SIG-M5 treated with dmso at 0.1 percent for 504 hours (cell line): ENCODE measurements around the gene SPIRE1.

ENCODE experiments used
- DNase-seq: peaks from one replicate; lab custom pipeline; 2025; ENCODE audit not compliant: unreplicated experiment; lab: John Stamatoyannopoulos, UW

The SPIRE1 gene

DNA sequence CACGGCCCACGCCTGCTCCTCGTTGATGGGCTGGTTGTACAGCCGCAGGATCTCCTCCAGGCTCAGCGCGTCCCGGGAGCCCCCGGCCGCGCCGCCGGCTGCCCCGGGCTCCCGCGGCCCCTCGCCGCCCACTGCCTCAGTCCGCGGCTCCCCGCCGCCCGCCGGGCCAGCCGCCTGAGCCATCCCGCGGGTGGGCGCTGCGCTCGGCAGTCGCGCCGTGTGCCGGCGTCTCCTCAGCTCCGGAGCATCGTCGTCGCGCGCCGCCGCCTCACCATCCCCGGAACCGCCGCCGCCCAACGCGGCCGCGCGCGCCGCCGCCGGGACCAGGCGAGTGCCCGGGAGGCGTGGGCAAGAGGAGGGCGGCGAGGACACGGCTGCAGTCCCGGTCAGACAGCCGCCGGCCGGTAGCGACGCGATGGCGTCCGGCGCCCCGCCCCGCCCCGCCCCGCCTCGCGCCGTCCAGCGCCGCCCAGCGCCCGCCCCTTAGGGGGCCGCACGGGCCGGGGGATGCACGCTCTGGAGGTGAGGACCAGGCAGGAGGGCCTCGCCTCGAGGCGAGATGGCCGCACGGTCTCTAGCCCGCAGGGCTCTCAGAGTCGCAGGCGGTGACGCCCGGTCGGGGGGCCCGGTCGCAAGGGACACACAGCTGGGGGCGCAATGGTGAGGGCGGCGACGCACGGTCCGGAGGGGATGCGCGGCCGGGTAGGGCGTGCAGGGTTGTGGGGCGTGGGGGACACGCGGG lies at the start of gene SPIRE1:
TSS of gene SPIRE1 (minus strand) at position 424 of the 742 bp plus-strand sequence. CDS start at position 183, 241 bp downstream.
- DNase-seq: peak; percentile 40

DNA sequence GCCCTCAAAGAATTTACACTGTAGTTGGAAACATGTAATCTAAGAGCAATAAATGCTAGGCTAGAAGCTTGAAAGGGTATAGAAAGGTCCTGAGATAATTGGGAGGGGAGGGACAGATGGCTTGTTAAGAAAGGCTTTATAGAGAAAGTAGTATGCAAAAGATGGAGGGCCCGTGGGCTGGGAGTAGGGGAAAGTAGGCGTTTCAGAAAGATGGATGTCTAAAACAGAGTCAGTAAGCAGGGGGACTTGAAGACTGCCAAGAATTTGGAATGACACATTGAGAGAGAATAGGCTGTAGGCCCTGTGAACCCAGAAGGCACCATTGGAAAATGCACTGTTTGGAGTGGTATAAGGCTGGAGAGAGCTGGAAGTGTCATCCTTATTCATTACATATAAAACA lies 45.8 kb upstream of the SPIRE1 start:
- no peak for DNase-seq

DNA sequence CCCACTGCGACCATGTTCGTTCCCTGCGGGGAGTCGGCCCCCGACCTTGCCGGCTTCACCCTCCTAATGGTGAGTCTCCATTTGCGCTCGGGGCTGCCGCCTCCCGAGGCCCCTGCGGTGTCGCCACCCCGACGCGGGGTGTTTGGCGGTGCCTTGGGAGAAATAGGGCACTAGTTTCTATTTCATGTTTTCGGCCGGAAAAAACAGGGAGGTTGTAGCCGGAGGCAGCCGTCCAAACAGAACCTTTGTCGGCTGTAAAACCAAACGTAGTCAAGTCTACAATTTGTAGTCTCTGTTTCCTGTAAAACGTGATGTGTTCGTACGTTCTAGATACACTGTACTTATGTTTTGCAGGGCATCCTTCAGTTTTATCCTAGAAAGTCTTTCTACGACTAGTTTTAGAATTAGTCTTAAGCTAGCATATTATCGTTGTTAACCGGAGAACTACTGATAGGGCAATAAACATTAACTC lies 45.2 kb upstream of the SPIRE1 start:
- DNase-seq: no peak

DNA sequence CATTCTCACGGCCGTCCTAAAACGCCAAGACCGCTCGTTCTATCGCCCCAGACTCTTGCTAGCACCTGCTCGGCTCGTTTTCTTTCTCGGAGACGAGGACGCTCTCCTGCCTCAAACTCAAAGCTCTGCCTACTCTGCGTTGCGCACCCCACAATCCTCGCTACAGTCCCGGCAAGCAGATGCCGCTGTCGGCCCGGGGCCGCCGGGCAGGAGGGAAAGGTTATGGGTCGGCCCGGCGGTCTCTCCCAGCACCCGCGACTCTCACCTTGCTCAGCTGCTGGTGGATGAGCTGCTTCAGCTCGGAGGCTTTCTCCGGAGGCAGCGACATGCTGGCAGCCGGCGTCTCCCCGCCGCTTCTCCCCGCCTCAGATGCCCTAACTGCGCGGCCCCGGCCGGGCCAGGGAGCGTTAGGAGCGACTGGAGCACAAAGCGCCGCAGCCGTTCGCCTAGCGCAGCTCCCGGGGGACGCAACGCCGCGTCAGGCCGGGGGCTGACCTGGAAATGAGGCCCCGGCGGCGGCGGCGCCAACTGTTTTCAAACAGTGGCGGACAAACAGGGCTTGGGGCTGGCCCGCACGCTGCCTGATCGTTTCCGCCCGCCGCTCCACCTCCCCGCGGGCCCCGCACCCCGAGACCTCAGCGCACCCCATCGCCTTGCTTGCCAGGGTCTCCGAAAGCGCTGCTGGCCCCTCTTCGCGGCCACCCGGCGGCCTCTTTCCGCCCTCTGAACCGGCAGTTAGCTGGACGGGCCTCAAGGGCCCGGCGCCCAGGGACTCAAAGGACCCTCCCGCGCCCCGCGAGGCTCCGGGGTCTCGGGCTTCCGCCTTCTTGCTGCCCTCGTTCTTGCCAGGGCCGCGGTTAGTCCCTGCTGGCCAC lies 44.6 kb upstream of the SPIRE1 start, which contains the start of the genes CEP76 and PSMG2:
TSS of gene CEP76 (minus strand) at position 503 of the 875 bp plus-strand sequence. CDS start at position 328, 175 bp downstream.
TSS of gene PSMG2 (plus strand) at position 822 of the 875 bp plus-strand sequence. CDS start 66 bp downstream, outside the sequence.
- peak; percentile 73 for DNase-seq

DNA sequence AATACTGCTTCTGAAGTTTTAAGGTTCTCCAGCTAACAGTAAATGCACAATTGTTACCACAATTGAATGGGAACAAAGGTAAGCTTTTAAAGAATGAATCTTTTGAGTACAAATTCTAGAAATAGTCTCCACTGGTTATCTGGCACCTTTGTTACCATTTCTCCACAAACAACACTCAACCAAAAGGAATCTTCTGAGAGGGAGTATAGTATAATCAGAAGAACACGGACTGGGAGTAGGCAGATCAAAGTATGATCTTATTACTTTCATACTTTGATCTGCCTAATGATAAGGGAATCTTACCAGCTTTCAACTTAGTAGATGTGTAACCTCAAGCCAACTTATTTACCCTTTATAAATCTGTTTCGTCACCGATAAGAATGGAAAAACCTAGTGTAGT lies 43.3 kb upstream of the SPIRE1 start:
- no peak for DNase-seq

DNA sequence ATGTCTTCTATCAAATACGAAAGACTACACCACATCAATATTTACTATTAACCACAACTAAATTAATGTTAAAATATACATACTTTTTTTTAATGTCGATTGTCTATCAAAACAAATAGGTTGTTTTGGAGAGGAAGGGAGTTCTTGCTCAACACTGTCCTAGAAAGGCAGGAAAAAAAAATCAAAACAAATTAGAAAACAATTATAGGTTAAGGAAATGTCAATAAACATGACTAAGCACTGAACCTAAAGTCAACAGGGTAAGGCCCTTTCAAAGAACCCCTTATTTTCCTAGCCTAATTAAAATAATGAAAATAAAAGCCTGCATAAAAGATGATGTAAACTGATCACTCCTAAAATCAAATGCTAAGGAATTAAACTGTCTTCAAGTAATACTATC lies 41.8 kb upstream of the SPIRE1 start:
- no peak for DNase-seq

DNA sequence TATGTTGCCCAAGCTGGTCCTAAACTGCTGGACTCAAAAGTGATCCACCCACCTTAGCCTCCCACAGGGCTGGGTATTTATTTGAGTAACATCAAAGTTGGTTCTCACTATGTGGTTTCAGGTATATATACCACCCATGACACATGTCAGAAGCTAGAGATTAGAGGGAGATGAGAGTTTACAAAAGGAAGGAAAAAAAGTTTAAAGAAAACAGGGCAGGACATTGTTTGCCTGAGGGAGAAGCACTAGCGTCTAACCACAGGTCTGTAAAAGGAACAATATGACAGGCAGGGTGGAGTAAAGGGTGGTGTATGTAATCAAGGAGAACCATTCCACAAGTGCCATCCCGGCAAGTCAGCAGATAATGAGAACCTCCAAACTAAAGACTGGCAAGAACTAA lies 36.1 kb upstream of the SPIRE1 start:
- DNase-seq: no peak

DNA sequence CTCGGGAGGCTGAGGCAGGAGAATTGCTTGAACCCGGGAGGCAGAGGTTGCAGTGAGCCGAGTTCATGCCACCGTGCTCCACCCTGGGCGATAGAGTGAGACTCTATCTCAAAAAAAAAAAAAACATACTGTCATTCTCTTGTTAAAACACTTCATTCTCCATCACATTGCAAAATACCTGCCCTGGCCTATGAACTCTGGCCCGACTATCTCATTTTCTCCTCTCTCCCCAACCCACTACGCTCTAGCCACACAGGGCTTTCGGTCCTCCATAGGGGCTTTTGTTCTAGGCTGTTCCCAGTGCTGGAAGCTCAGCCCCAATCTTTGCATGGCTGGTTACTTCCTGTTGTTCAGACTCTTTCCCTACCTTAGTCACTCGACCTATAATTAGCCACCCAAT lies 34.3 kb upstream of the SPIRE1 start:
- DNase-seq: no peak

DNA sequence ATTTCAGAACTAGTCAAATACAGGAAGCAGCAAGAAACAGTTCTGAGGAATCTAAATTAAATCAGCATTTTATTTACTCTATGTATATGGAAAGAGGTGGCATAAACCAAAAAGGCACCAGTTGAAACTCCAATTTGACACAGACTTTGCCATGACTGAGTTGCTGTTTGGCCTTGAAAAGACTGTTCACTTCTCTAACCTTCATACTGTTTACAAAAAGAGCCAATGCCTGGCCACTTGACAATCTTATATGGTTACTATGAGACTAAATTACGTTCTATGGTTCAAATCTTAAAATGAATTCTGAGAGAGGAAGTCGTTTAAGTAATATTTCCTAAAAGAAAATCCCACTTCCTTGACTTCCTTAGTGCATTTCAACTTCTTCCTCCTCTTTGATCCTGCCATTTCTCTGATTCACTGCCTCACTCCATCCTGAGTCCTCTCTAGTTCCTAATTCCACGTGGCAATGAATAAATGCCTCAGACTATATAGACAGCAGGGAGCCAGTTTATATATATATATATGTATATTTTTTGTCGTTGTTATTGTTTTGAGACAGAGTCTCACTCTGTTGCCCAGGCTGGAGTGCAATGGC lies 31.4 kb upstream of the SPIRE1 start:
- no peak for DNase-seq

DNA sequence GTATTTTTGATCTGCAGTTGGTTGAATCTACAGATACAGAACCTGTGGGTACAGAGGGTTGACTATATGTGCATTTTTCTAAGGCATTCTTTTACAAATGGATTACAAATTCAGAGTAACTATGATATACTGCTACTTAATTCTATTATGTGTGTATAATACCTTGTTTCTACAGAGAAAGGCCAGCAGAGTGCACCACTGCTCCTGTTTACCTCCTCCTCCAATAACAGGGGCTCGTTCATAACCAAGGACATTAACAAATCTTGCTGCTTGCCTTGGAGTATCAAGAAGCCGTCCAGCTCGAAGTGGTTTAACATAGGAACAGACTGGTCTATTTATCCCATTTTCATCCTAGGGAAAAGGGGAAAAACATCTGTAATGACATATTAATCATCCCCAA lies 28.2 kb upstream of the SPIRE1 start:
- DNase-seq: peak; percentile 24

DNA sequence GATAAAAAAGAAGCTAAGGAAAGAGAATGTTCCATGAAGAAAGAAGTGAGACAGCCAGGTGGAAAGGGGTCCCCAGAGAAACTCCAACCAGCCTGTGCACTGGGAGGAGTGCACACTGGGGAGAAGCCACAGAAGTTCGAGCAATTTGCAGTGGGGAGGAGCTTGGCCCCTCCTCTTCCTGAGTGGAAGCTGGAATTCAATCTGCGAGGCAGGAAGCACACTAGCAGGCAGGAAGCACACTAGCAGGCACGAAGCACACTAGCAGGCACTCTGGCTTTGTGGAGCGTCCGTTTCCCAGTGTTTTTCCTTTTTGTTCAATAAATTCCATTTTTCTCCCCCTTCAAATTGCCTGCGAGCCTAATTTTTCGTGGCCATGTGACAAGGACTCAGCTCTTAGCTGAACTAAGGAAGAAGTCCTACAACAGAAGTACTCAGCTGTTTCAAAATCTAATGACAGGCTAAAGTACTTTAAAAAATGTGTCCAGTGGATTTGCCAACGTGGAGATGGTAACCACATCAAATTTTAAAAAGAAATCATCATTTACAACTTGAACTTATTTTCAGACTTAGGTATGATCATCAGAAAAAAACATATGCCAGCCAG lies 21.4 kb upstream of the SPIRE1 start:
- DNase-seq: no peak

DNA sequence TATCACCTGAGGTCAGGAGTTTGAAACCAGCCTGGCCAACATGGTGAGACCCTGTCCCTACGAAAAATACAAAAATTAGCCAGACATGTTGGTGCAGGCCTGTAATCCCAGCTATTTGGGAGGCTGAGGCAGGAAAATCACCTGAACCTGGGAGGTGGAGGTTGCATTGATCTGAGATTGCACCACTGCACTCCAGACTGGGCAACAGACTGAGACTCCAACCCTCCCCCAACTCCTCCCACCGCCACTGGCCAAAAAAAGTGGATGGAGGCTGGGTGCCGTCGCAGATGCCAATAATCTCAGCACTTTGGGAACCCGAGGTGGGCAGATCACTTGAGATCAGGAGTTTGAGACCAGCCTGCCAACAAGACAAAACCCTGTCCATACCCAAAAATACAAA lies 10.1 kb upstream of the SPIRE1 start:
- no peak for DNase-seq

DNA sequence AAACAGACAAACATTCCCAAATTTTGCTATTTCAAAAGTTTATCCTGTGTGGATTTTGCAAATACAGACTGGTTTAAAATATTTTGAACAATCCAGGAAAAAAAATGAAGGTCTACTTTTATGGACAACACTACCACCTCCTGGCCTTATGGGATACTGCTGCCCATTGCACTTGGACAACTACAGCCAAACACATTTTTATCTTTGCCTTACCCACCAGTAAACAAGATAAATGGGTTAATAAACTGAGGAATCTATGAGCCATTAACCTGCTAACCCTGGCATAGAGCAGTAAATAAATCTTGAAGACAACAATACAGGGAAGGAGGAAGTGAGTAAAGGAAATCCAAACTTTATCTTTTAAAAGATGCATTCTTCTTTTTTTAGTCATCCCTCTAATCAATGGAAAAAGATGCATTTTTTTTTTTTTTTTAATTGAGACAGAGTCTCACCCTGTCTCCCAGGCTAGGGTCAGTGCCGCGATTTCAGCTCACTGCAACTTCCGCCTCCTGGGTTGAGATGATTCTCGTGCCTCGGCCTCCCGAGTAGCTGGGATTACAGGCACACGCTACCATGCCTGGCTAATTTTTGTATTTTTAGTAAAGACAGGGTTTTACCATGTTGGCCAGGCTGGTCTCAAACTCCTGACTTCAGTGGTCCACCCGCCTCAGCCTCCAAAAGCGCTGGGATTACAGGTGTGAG lies 2.1 kb upstream of the SPIRE1 start:
- DNase-seq: peak; percentile 75

DNA sequence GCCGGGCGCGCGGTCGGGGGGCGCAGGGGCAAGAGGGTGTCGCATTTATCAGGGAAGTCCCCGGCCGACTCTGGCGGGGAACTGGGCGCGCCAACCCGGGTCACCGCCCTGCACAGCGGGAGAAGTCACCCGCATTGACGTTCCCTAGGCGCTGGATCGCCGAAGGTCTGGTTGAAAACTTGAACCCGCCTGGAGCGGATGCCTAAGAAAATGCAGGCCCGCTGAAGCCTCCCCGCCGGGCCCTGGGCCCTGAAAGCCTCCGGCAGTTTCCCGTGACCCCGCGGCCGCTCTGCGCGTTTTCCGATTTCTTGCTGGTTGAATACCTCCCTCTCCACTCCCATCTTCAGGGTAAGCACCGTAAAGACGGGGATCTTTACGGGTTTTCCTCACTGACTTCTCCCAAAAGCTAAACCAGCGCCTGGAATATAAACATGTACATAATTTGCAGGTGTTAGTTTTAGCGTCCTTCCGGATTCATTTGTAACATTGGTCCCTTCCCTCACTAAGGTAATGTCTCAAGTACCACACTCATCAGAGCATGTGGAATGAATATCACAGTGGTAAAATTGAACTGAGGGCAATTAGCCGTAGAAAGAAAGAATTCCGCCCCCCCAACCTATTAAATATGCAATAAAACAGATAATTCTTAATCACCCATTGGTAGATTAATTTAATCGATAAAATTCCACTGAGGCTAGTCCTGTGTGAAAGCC lies 675 bp upstream of the SPIRE1 start:
- no peak for DNase-seq

DNA sequence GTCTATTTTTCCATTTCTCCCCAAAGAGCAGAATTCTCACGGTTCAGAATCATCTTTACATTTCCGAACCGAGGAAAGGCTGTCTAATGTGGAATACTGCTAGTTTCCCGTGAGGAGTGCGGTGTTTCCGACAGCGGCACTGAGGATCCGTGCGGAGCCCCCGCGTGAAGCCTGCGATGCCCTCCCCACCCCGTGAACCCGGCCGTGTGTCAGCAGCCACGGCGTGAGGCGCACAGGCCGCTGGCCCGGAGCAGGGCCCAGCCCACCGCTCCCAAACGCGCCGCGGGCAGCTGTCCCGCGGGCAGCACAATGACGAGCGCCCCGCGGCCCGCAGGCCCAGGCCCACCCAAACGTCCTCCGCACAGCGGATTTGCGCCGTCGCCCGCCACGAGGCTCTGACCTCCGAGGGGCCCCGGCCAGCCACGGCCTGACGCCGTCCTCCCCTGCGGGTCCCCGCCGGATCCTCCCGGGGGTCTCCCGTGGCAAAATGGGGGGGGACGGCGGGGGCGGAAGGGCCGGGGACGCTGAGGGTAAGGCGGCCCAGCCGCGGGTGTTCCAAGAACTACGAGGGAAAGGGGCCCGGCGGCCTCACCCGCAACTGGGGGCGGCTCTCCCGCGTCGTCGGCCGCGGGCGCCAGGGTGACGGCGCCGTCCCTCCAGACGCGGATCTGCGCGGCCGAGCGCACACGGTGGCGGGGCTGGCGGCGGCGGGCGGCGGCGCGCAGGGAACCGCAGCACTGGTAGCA lies 796 bp downstream of the SPIRE1 start:
- peak; percentile 3 for DNase-seq

DNA sequence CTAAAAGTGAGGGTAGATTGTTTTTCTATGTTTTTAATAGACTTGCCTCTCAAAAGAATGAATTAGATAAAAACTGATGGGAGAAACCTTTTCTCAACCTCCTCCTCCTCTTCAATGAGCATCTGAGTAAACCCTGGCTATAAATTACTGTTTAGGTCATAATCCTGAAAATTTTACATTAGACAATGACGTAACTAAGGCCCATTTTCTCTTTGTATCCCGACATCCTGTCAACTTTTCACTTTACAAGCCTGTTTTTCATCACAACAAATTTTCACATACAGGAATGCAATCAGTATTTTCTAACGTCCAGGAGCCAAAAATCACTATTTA lies 1.3 kb downstream of the SPIRE1 start:
- DNase-seq: no peak

DNA sequence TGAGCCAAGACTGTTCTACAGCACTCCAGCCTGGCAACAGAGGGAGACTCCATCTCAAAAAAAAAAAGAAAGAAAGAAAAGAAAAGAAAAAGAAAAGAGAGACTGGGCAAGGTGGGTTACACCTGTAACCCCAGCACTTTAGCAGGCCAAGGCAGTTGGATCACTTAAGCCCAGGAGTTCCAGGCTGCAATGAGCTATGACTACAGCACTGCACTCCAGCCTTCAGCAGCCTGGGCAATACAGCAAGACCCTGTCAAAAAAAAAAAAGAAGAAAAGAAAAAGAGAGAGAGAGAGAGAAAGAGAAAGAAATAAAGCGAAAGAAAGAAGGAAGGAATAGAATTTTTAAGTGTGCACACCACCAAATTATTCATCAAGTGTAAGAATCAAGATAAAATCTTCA lies 2.9 kb downstream of the SPIRE1 start:
- no peak for DNase-seq

DNA sequence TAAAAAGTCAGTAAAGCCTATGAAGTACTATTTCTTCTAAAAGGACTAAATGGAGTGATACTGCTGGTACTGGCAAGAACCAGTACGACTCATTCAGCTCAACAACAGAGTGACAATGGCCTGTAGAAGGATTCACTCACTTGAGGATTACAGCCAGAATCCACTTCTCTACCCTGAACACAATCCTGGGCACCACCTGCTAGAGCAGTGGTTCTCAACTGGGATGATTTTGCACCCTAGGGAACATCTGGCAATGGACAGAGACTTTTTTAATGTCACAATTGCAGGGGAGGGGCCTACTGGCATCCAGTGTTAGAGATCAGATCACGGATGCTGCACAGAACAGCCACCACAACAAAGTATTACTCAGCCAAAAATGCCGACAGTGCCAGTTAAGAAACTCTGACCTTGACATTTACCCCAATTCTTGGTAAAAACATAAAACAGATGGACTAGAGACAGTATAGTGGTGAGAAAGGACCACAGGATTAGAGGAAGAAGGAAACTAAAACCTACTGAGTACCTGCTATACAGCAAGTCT lies 5.0 kb downstream of the SPIRE1 start:
- DNase-seq: peak; percentile 14

DNA sequence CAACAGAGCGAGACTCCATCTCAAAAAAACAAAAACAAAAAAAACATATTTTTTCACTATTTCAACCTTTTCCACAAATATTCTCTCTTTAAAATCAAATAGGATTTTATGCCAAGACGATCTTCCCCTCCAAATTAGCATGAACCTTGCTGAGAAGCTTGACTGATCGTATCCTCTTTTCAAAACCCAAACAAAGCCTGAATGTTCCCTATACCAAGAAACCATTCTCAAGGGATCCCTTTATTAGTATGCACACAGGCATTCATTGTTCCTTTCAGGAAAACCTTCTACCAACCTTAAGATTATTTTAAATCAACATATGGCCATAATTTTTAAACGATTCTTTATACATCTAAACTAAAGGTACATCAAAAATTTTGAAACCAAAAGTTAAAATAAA lies 6.3 kb downstream of the SPIRE1 start:
- DNase-seq: no peak
